ENCODE measurements around the gene DAND5.

- TF ChIP-seq GATA2 (IDR thresholded peaks at IDR 0.05; ENCODE audit: low read depth, low read length) = no peak
- TF ChIP-seq GATA3 (IDR thresholded peaks at IDR 0.05; ENCODE audit: low read depth, low read length) = no peak
Observed at GRCh38 chr19:12955996-12956395, 13.4 kb upstream of the DAND5 start.
